IPS DF 4.7 (cell line): Measurements from ENCODE around the gene CA5A.
"Not testable (repeated sequence)": the region's sequence is repeated elsewhere in the genome, so short reads cannot be mapped to it uniquely, and the experiment has no call there.

Source experiments
- DNase-seq: peaks from one replicate; pipeline ENCODE4 v3.0.0-alpha.2; 2013; ENCODE audit warnings: low spot score; ENCODE audit errors: extremely low read depth

CA5A gene

DNA sequence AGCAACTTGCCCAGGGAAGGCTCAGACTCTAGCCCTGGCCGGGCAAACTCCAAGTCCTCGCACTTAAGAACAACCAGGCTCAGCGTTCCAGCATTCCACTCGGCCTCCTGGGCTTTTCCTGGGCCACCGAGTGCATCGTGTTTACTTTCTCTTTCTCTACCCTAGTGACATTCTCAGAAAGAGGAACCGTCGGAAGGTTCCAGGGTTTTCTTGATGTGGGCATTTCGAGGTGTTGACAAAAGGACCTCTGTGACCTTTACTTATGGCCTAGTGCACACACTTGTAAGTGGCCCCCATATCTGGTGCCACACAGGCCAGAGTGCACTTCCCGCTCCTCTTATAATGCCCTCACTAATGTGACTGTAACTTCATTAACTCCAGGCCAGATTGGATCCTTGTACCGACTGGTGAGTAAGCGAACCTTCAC, 11.8 kb upstream of the CA5A start:
- DNase-seq: no peak

DNA sequence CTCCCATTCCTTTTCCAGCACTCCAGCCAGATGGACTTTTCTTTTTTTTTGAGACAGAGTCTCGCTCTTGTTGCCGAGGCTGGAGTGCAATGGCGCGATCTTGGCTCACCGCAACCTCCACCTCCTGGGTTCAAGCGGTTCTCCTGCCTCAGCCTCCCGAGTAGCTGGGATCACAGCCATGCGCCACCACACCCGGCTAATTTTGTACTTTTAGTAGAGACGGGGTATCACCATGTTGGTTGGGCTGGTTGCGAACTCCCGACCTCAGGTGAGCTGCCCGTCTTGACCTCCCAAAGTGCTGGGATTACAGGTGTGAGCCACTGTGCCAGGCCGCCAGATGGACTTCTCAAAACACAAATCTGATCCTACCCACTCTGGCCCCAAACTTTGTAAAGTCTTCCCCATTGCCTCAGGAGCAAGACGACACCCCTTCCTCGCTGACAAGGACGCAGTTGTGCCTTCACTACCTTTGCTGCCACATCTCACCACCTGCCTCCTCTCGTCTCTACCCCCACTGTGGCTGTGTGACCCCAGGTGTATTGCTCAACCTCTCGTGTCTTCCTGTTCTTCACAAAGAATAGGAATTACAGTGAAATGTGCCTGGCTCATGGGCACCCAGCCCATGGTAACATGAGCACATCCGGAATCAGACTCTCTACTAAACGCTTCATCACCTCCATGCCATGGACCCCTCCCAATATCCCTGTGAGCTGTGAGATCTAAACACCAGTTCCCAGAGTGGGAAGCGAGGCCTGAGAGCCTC, 11.2 kb upstream of the CA5A start:
- DNase-seq: no peak

DNA sequence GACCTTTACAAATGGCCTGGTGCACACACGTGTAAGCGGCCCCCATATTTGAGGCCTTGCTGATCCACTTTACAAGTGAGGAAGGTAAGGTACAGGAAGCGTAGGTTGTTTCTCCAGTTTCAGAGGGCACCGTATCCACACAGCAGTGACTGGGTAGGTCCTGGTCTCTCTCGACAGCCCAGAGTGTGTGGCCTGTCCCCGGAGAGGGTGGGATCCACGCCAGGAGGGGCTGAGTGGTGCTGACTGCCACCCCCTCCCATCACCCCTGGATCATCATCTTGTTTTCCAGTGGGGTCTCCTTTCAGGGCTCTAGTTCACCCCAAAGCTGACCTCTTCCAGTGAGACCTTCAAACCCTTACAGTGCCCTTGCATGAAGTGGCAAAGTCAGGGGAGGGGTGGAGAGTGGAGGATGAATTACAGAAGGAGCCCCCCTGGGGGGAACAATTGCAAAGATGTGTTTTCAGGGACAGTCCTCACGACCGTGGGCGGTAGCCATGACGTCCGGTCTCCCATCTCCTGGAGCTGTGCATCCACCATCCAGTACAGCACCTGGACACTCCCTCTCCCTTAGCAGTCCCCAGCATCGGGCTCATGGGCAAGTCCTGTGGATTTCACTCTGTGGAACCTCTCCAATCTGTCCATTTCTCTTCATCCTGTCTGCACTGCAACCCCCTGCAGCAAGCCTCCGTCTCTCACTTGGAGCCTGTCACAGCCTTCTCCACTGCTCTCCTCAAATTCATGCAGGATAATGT, 10.4 kb upstream of the CA5A start:
- DNase-seq: no peak

DNA sequence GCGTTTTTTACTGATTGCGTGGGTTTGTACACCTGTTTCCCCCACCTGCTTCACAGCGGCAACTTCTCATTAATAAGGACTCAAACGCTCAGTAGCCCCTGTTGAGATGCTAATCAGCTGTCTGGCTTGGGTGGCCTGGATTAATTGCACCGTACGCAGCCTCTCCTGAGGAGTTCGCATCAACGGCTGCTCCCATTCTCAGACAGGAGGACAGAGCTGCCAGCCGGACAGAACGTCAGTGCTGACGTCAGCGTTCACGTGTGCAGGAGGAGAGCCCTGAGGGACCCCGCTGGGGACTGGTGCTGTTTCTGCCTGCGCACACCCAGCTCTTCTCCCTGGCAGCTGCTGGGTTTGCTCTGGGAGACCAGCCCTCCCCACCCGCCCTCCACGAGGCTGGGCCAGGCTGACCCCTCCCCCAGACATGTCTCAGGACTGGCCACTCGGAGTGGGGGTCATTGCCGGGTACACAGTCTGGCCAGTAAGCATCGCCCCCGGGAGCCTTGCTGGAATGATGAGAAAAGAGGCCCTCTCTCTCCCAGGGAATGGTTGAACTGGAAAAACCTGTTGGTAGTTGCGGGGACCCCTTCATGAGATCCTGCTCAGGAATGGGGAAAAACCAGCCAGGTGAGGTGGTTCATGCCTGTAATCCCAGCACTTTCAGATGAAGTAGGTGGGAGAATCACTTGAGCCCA, 9.2 kb upstream of the CA5A start:
- DNase-seq: no peak

DNA sequence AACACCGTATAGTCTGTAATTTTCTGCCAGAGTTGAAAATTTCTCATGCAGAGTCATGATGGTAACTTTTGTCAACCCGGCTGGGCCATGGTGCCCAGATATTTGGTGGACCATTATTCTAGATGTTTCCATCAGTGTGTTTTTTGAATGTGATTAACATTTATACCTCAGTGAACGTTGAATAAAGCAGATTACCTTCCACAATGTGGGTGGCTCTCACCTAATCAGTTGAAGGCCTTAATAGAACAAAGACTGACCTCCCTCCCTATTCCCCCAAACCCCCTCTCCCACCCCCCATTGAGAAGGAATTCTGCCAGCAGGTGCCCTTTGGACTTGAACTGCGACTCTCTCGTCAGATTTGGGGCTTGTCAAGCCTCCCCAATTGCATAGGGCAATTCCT, 6.4 kb upstream of the CA5A start:
- DNase-seq: no peak

DNA sequence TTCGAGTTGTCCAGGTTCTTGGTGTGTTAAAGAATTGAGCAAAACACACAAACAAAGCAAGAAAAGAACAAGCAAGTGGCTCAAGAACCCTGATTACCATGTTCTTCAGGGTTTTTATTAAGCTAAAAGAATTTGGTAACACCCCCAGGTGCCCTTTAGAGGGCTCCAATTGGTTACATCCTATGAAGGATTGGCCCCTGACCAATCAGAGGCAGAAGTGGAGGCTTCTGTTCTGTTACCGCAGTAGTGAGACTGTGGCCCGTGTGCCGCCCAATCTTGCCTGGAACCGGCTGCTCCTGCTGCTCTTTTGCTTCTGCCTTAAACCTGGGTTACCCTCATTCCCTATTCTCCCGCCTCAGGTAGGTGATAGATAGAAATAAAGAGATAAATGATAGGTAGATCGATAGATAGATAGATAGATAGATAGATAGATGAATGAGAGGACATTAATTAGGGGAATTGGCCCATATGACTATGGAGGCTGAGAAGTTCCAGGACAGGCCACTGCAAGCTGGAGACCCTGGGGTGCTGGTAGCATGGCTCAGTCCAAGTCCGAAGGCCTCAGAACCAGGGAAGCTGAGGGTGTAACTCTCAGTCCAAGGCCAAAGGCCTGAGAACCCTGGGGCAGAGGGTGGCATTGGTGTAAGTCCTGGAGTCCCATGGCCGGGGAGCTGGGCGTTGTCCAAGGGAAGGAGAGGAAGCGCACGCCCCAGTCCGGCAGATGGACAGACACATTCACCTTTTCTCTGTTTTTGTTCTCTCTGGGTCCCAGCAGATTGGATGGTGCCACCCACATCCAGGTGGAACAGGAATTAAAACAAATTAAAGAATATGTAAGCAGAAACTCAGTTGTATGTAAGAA, 3.5 kb upstream of the CA5A start:
- no peak for DNase-seq

DNA sequence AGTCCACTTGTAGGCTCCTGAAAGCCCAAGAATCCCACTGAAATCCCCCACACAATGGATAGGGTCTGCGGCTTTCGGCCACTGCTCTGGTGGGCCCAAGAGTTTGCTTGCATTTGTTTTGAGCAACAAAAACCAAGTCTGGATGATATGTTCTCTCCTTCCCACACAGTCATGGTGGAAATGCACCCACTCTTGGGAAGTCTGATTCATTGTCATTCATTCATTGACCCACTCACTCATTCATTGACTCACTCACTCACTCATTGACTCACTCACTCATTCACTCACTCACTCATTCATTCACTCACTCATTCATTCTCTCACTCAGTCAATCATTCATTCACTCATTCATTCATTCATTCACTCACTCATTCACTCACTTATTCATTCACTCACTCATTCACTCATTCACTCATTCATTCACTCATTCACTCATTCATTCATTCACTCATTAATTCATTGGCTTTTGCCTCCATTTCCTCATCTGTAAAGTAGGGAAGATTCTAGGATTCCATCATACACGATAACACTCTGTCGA, 2.2 kb upstream of the CA5A start:
- no peak for DNase-seq

DNA sequence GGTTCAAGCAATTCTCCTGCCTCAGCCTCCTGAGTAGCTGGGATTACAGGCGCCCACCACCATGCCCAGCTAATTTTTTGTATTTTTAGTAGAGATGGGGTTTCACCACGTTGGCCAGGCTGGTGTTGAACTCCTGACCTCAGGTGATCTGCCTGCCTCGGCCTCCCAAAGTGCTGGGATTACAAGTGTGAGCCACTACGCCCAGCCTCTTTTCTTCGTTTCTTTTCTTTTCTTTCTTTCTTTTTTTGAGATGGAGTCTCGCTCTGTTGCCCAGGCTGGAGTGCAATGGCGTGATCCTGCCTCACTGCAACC, 858 bp upstream of the CA5A start:
- DNase-seq: not testable (repeated sequence)

DNA sequence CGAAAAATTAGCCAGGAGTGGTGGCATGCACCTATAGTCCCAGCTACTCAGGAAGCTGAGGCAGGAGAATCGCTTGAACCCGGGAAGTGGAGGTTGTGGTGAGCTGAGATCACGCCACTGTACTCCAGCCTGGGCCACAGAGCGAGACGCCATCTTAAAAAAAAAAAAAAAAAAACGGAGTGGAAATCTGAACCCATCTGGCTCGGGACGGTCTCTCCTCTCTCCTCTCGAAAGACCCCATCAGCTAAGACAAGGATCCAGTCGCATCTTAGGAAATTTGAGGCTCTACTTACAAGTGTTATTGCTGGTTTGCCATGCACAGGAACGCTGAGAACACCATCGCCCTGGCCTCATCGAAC, 334 bp downstream of the CA5A start:
- DNase-seq: not testable (repeated sequence)

DNA sequence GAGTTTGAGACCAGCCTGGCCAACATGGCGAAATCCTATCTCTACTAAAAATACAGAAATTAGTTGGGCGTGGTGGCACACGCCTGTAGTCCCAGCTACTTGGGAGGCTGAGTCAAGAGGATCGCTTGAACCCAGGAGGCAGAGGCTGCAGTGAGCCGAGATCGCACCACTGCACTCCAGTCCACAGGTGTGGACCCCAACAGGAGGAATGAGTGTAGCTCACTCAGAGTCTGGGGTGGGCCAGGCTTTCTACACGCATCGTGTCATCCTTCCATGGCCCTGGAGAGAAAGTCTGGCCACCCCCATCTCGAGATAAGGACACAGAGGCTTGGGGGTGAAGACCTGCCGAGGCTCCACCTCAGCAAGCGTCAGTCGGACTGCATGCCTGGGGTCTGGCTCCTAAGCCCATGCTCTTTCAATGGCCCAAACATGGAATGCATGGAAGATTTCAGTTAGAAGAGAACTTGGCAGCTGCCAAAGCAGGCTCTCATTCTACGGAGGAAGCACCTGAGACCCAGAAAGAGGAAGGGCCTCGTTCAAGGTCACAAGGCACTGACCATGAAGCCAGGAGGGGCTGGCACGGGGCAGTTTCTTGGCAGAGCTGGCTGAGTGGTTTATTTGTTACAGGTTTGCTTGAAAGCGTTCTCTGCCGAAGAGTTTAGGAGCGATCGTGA, 1.4 kb downstream of the CA5A start:
- not testable (repeated sequence) for DNase-seq

DNA sequence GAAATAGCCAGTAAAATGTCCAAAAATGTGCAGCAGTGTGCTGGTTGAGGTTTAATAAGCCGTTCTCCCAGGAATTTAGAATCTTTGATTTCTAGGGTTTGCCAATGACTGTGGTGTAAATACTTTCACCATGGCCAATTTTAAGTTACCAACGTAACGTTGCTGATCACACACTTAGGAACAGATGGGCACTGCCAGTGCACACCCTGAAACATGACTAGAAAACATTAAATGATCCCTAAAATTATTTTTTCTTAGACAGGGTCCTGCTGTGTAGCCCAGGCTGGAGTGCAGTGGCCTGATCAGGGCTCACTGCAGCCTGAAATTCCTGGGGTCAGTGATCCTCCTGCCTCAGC, 3.2 kb downstream of the CA5A start:
- DNase-seq: no peak

DNA sequence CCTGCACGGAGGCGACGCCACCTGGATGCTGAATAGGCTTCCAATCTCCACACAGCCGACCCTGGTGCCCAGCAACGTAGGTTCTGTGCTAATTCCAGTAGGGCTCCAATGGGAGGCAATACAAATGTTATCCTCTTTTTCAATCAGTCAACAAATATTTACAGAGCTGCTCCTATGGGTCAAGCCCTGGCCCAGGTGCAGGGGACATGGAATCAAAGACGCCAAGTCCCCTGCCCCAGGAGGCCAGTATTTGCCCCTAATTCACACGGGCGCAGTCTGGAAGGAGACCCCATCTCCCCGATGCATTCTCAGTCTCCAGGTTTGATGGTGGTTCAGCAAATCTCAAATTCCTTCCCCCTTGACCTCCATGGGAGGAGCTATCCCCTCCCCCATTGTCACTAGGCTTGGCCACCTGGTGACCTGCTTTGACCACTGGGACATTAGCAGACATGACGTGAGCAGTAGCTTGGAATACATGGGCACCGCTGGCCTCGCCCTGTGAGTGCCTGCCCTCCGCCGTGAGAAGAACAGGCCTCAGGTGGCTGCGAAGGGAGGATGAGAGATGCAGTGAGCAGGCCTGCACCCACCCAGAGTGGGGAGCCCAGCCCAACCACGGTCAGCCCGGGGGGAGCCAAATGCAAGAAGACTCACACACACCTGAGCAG, 3.7 kb downstream of the CA5A start:
- not testable (repeated sequence) for DNase-seq

DNA sequence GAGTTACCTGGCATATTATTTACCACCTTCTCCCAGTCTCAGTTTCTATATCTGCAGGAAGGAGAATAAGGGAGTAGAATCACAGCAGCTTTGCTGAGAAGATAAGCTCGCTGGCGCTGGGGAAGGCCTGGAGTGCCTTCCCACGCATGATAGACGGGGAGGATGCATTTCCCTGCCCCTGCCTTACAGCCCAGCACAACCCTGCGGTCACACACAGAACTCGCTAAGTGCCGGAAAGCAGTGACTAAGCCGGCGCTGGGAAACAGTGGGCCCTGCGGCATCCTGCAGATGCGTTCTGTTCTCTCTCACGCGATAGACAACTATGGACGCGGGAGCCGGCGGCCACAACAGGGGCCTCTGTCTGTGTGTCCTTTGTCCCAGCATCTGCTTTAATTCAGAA, 4.8 kb downstream of the CA5A start:
- no peak for DNase-seq

DNA sequence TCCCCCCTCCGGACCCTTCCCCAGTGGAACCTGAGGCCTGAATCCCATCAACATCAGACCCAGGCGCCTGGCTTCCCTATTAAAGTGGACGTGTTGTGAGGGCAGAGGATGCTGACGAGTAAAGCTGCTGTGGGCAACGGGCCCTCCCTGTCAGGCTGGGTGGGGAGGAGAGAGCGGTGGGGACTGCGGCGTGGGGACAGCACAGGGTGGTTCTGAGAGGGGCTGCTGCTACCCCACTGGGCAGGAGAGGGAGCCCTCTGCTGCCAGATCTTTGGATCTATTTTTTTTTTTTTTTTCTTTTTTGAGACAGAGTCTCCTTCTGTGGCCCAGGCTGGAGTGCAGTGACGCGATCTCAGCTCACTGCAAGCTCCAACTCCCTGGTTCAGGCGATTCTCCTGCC, 5.9 kb downstream of the CA5A start:
- DNase-seq: no peak

DNA sequence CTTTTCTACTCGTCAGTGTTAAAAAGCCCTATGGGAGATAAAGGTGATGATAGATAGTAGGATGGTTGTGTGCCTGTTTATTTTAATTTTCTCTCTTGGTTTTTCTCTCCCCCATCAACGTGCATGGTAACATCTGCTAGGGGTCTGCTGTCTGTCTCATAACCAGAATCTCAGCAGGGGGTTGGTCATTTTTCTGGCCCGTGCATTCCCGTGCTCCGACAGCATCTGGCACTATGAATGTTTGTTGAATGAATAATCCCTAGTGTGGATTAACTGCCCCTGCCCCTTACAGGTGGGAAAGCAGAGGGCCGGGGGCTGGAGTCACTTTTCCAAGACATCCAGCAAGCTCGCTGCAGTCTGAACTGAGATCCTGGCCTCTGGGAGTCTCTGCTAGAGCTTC, 6.3 kb downstream of the CA5A start:
- no peak for DNase-seq

DNA sequence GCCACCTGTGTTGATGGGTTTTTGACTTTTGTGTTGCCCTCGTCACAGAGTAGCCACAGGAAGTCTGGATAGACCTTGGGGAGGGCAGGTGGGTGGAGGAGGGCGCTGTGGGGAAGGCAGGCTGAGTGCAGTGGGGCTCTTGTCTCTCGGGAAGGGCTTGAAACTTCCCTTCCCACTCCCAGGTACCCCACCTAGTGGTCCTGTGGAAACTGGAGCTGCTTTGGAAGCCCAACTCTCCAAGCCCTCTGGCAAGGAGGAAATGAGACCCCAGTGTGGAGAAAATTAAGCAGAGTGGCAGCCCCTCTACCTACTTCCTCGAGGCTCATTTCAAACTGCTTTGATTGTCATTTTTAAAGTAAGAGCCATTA, 9.2 kb downstream of the CA5A start:
- no peak for DNase-seq

DNA sequence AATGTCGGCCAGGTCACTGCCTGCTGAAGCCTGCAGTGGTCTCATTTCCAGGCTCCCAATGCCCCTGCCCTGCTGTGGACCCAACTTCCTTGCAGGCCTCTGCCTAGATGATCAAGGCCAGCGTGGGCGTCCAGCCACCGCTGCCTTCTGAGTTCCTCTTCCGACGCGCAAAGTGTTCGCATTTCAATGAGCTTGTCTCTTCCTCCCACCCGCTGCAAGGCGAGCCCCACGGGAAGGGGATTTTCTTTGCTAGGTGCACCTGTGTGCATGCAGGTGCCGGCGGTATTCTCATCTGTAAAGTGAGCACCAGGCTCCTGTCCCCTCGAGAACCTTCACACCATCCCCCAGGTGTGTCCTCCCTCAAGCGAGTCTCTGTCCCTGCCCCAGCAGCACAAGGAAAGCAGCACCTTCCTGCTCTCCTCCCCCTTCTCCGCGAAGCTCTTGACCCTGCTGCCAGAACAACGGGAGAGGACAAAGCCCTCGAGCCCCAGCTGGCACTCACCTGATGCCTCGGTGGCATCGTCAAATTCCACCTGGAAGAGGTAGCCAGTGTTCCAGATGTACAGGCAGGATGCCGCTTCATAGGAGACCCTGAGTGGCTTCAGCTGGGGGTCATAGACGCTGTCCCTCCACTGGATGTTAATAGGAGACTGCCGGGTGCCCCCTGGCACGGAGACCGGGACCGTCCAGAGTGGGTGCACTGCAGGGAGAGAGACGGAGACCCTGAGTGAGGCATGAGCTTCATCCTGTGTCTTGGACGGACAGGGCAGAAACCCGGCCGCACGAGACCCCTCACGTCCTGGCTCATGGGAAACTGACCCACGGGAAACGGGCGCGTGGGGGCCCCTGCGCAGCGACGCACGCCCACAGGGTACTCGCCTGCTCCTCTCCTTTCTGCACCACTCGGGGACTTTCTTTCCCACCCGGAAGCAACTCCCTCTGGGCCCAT, 9.8 kb downstream of the CA5A start:
- no peak for DNase-seq

DNA sequence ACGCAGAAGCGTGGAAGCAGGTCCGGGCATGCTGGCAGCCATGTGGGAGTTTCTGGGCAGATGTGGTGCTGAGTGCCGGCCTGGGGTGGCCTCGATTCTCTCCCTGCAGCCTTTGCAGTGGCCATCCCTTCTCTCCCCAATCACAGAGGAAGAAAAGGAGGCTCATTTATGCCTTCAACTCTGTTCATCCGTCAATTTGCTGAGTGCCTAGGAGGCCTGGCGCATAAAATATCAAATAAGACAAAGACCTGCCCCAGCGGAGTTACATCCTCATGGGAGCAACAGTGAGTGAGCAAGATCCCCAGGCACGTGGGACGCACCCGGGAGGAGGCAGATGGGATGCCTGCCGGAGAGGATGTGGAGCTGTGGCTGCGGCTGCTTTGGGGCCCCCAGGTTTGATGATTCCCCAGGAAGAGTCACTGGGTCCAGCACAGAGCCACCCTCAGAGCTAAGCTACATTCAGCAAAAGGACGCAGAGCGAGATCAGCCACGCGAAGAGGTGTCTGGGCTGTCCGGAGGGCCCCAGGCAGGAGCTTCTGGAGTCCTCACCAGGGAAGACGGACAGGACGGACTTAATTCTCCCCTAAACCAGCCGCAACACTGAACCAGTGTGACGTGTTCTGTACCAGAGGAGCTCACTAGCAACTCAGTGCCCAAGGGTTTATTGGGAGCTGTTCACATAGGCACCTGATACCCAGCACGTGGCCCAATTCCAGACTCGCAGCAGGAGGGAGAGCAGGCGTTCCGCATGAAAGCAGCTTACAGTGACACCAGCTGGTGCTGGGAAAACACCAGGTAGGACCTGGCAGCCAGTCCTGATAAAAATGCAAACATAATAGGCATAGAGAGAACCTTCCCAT, 11.3 kb downstream of the CA5A start:
- no peak for DNase-seq
